ENCODE data around the gene BLOC1S5. TPM values are rescaled to one million over a fixed set of nuclear protein-coding genes. Genes with fewer than 3 reads are reported as not detected.

BLOC1S5 gene
- total RNA-seq, 2 donors from 2014 or later = 7.3 to 7.8 TPM

GRCh38 chr6:7996538-7997111, 67.6 kb downstream of the BLOC1S5 start:
- Histone ChIP-seq H3K27ac (no peak overlapping the region), H3K9me3 (no peaks in the 10 kb centered on the region), H3K4me3 (no peak overlapping the region), H3K36me3 (no peaks in the 10 kb centered on the region), H3K4me1 (peaks cover 0 to 11% of the 10 kb centered on the region in 2 donors), H3K27me3 (no peaks in the 10 kb centered on the region)
- DNase-seq (ENCODE audit: low spot score) = no peak
- no peak for TF ChIP-seq CTCF (IDR thresholded peaks at IDR 0.05)

- no peak for TF ChIP-seq CTCF (IDR thresholded peaks at IDR 0.05)
- DNase-seq (ENCODE audit: low spot score) = no peak
- H3K9me3 ChIP-seq = no peaks in the 10 kb centered on the region
- H3K4me1 ChIP-seq = peaks cover 0 to 13% of the 10 kb centered on the region in 2 donors
- no peaks in the 10 kb centered on the region for H3K36me3 ChIP-seq
- no peaks in the 10 kb centered on the region for H3K27me3 ChIP-seq
- H3K4me3 ChIP-seq = no peak overlapping the region
- H3K27ac ChIP-seq = no peak overlapping the region
Measured at GRCh38 chr6:7993952-7994351, 70.2 kb downstream of the BLOC1S5 start.

- Histone ChIP-seq H3K9me3 (no peaks in the 10 kb centered on the region), H3K36me3 (no peaks in the 10 kb centered on the region), H3K27ac (no peak overlapping the region), H3K4me3 (no peak overlapping the region), H3K4me1 (peaks cover 0 to 13% of the 10 kb centered on the region in 2 donors), H3K27me3 (no peaks in the 10 kb centered on the region)
- TF ChIP-seq CTCF (IDR thresholded peaks at IDR 0.05) = no peak
- no peak for DNase-seq (ENCODE audit: low spot score)
Measured at GRCh38 chr6:7993399-7993798, 70.8 kb downstream of the BLOC1S5 start.

GRCh38 chr6:7992002-7992815, 72.0 kb downstream of the BLOC1S5 start:
- H3K4me1 ChIP-seq = peaks cover 0 to 13% of the 10 kb centered on the region in 2 donors
- peak; percentile 69 for DNase-seq (ENCODE audit: low spot score)
- H3K9me3 ChIP-seq = no peaks in the 10 kb centered on the region
- no peak overlapping the region for H3K4me3 ChIP-seq
- H3K36me3 ChIP-seq = no peaks in the 10 kb centered on the region
- H3K27ac ChIP-seq = peak overlapping the region in 1 of 2 donors; percentile 20
- peak; percentile 29 to 65 for TF ChIP-seq CTCF (IDR thresholded peaks at IDR 0.05)
- no peaks in the 10 kb centered on the region for H3K27me3 ChIP-seq

GRCh38 chr6:7991536-7991935, 72.7 kb downstream of the BLOC1S5 start:
- peaks cover 0 to 13% of the 10 kb centered on the region in 2 donors for H3K4me1 ChIP-seq
- no peaks in the 10 kb centered on the region for H3K36me3 ChIP-seq
- no peaks in the 10 kb centered on the region for H3K27me3 ChIP-seq
- no peak for TF ChIP-seq CTCF (IDR thresholded peaks at IDR 0.05)
- DNase-seq (ENCODE audit: low spot score) = no peak
- H3K4me3 ChIP-seq = no peak overlapping the region
- no peaks in the 10 kb centered on the region for H3K9me3 ChIP-seq
- H3K27ac ChIP-seq = no peak overlapping the region

Data from right atrium auricular region (tissue), 2 donors.